HEK293T (cell line): ENCODE data around the gene PDE3B.
"Not testable (repeated sequence)": the region's sequence is repeated elsewhere in the genome, so short reads cannot be mapped to it uniquely, and the experiment has no call there.

Source experiments
- CTCF ChIA-PET: fragments of 350-600 bp; formaldehyde crosslinking; extraction: SDS; loops from one replicate; lab custom pipeline; 2021; ENCODE audit warnings: antibody characterized with exemption, inconsistent platforms; lab: Yijun Ruan, JAX
- POLR2A ChIA-PET: fragments of 350-600 bp; formaldehyde crosslinking; extraction: SDS; loops from one replicate; lab custom pipeline; 2020; ENCODE audit warnings: antibody characterized with exemption, inconsistent platforms; lab: Yijun Ruan, JAX
- DNase-seq: peaks from one replicate; pipeline ENCODE4 v3.0.0; 2012; ENCODE audit warnings: mixed read lengths; ENCODE audit errors: extremely low spot score
- ARNT ChIP-seq: fragments of 450-650 bp; IDR thresholded peaks from 2 replicates; pipeline ENCODE4 v1.6.1; 2017; ENCODE audit warnings: mild to moderate bottlenecking
- BHLHE40 ChIP-seq: fragments of 450-650 bp; IDR thresholded peaks from 2 replicates; pipeline ENCODE4 v1.6.1; 2016; ENCODE audit warnings: mild to moderate bottlenecking, moderate library complexity, borderline replicate concordance
- CTBP1 ChIP-seq: fragments of 450-650 bp; IDR thresholded peaks from 2 replicates; pipeline ENCODE4 v1.6.1; 2016; ENCODE audit warnings: borderline replicate concordance
- ELF4 ChIP-seq: fragments of 450-650 bp; IDR thresholded peaks from 2 replicates; pipeline ENCODE4 v1.6.1; 2017; ENCODE audit warnings: antibody characterized with exemption
- FOXA1 ChIP-seq: fragments of 450-650 bp; IDR thresholded peaks from 2 replicates; pipeline ENCODE4 v1.6.1; 2016; ENCODE audit warnings: mild to moderate bottlenecking
- FOXK2 ChIP-seq: fragments of 450-650 bp; IDR thresholded peaks from 2 replicates; pipeline ENCODE4 v1.6.1; 2016; ENCODE audit warnings: mild to moderate bottlenecking
- FOXM1 ChIP-seq: fragments of 450-650 bp; IDR thresholded peaks from 2 replicates; pipeline ENCODE4 v1.6.1; 2017; ENCODE audit warnings: mild to moderate bottlenecking, borderline replicate concordance
- HDGF ChIP-seq: fragments of 450-650 bp; IDR thresholded peaks from 2 replicates; pipeline ENCODE4 v1.6.1; 2017; ENCODE audit warnings: antibody characterized with exemption, borderline replicate concordance
- L3MBTL2 ChIP-seq: fragments of 450-650 bp; conservative IDR thresholded peaks from 2 replicates; pipeline ENCODE4 v1.6.1; 2016; ENCODE audit warnings: mild to moderate bottlenecking
- LEF1 ChIP-seq: fragments of 450-650 bp; IDR thresholded peaks from 2 replicates; pipeline ENCODE4 v1.6.1; 2017; ENCODE audit warnings: mild to moderate bottlenecking, borderline replicate concordance
- NFRKB ChIP-seq: fragments of 450-650 bp; IDR thresholded peaks from 2 replicates; pipeline ENCODE4 v1.6.1; 2016; ENCODE audit warnings: mild to moderate bottlenecking, moderate library complexity
- PKNOX1 ChIP-seq: fragments of 450-650 bp; IDR thresholded peaks from 2 replicates; pipeline ENCODE4 v1.6.1; 2016
- SP1 ChIP-seq: fragments of 450-650 bp; IDR thresholded peaks from 2 replicates; pipeline ENCODE4 v1.6.1; 2017
- SUZ12 ChIP-seq: fragments of 450-650 bp; IDR thresholded peaks from 2 replicates; pipeline ENCODE4 v1.6.1; 2016; ENCODE audit warnings: mild to moderate bottlenecking
- TARDBP ChIP-seq: fragments of 450-650 bp; IDR thresholded peaks from 2 replicates; pipeline ENCODE4 v1.6.1; 2016
- ZNF384 ChIP-seq: fragments of 450-650 bp; IDR thresholded peaks from 2 replicates; pipeline ENCODE4 v1.6.1; 2016

The PDE3B gene

GRCh38 chr11:14643697-14644225 lies at the start of gene PDE3B:
PDE3B (plus strand) TSS chr11:14643804; CDS start chr11:14644076, 272 bp downstream.
- peak; percentile 88 for DNase-seq
- CTCF ChIA-PET, result interaction anchor here (1.0 kb wide), 1 partner anchor 12 kb away, joined by 3 read pairs; no protein-coding TSS in a partner anchor
- POLR2A ChIA-PET, result interaction anchor here (0.8 to 1.7 kb wide), 4 partner anchors 12 to 248 kb away, joined by 3 to 12 read pairs (median 3); partner anchors contain the start of genes COPB1 and CYP2R1
- TF ChIP-seq L3MBTL2, result no peak
- TF ChIP-seq CTBP1, result no peak
- TF ChIP-seq PKNOX1, result no peak
- no peak for TF ChIP-seq SUZ12
- TF ChIP-seq ZNF384, result no peak
- TF ChIP-seq LEF1, result no peak
- no peak for TF ChIP-seq HDGF
- TF ChIP-seq BHLHE40, result no peak
- TF ChIP-seq FOXK2, result no peak
- no peak for TF ChIP-seq ARNT
- no peak for TF ChIP-seq FOXA1
- TF ChIP-seq FOXM1, result no peak
- TF ChIP-seq TARDBP, result no peak
- TF ChIP-seq ELF4, result no peak
- TF ChIP-seq SP1, result no peak
- TF ChIP-seq NFRKB, result no peak

DNA sequence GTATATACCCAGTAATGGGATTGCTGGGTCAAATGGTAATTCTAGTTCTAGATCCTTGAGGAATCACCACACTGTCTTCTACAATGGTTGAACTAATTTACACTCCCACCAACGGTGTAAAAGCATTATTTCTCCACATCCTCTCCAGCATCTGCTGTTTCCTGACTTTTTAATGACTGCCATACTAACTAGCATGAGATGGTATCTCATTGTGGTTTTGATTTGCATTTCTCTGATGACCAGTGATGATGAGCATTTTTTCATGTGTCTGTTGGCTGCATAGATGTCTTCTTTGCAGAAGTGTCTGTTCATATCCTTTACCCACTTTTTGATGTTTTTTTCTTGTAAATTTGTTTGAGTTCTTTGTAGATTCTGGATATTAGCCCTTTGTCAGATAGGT lies 48.3 kb upstream of the PDE3B start:
- DNase-seq, POLR2A ChIA-PET, CTCF ChIA-PET: not testable (repeated sequence)

GRCh38 chr11:14607713-14608112 lies 35.9 kb upstream of the PDE3B start:
- no peak for DNase-seq
- CTCF ChIA-PET, result no interaction called here
- no peak for TF ChIP-seq TARDBP
- TF ChIP-seq LEF1, result no peak
- TF ChIP-seq CTBP1, result no peak
- TF ChIP-seq FOXM1, result no peak
- TF ChIP-seq ELF4, result no peak
- POLR2A ChIA-PET, result no interaction called here

DNA sequence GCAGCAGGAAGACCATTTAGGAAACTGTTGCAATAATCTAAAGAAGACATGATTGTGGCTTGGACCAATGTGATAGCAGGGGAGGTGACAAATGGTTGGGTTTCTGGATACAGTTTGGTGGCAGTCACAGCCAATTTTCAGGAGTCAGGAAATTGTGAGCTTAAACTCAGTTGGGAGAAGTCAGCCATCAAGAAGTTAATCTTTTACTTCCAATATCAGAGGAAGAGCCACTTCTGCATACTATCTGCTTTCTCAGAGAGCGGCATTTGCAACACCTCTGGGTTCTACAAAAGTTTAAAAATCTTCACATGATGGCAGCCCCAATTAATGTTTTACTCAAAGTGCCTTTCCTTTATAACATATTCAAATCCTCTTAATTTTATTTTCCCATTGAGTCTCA lies 33.7 kb upstream of the PDE3B start:
- DNase-seq, result no peak
- TF ChIP-seq CTBP1 (no peak), ZNF384 (no peak), ELF4 (no peak), LEF1 (no peak), ARNT (no peak), FOXK2 (no peak), SUZ12 (no peak), FOXA1 (no peak), TARDBP (no peak), HDGF (no peak)
- CTCF ChIA-PET, result no interaction called here
- POLR2A ChIA-PET, result no interaction called here

DNA sequence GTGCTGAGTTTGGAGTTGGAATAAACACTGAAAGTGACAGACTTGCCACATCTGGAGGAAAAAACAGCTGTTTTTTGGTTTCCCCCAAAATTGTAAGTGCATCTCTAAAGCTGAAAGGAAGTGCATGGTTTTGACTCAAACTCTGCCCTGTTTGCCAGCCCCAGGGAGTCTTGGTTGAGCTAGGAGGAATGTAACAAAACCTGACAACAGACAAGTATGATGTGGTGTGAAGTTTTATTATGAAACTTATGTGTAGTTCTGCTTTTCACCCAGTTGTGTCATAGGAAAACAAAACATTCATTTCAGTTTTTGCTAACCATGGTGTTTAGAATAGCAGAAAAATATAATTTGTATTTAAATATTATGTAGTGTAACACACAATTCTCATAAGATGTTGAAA lies 31.7 kb upstream of the PDE3B start:
- POLR2A ChIA-PET, result no interaction called here
- TF ChIP-seq LEF1, result no peak
- DNase-seq, result no peak
- CTCF ChIA-PET, result no interaction called here

DNA sequence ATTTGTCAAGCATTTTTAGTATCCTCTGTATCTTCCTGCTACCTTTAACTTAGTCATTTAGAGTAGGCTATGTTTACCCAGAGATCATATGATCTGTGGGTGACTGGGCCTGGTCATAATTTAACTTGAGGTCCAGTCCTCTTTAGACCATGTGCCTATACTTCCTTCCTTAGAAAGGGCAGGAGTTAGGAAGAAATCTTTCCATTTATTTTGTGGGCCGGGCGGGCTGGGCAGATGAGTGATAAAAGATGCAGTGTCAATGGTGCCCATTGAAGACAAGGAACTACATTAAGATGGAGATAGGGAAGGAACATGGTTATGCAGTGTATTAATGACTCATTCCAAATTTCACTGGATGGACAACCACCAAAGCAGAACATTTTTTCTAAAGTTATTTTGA lies 30.9 kb upstream of the PDE3B start:
- CTCF ChIA-PET, result no interaction called here
- POLR2A ChIA-PET, result no interaction called here
- DNase-seq, result no peak
- no peak for TF ChIP-seq L3MBTL2
- TF ChIP-seq CTBP1, result no peak
- TF ChIP-seq SP1, result no peak
- no peak for TF ChIP-seq TARDBP
- TF ChIP-seq ELF4, result no peak
- no peak for TF ChIP-seq NFRKB
- no peak for TF ChIP-seq FOXA1
- TF ChIP-seq ARNT, result no peak
- TF ChIP-seq FOXM1, result no peak
- no peak for TF ChIP-seq HDGF
- TF ChIP-seq PKNOX1, result no peak
- TF ChIP-seq SUZ12, result no peak
- no peak for TF ChIP-seq LEF1
- no peak for TF ChIP-seq FOXK2
- TF ChIP-seq ZNF384, result no peak
- no peak for TF ChIP-seq BHLHE40

DNA sequence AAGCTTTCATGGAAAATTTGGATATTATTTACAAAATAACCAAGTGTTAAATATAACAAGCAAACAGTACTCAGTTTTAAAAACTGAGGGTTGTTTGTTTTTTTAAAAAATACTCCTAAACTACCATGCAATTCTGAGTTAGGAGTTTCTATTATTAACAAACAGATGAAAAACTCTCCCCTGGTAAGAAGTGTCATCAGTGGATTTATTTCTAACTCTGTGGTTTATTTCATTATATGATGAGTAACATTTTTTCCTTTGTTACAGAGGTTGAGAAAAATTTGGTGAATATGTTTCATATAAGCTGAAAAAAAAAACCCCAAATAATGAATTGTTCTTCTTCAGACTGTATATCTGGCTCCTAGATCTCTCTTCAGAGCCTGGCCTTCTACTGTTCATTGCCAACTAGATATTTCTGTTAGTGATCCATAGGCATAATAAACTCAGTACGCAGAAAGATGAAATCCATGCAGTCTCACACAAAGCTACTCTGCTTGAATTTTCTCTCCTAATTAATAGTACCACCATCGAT lies 29.4 kb upstream of the PDE3B start:
- POLR2A ChIA-PET, result no interaction called here
- CTCF ChIA-PET, result no interaction called here
- DNase-seq, result no peak
- TF ChIP-seq SUZ12 (no peak), FOXK2 (no peak), TARDBP (no peak), CTBP1 (no peak), SP1 (no peak), FOXM1 (no peak), L3MBTL2 (no peak), ZNF384 (no peak), FOXA1 (no peak), LEF1 (no peak), PKNOX1 (no peak)
